GM21515 (cell line): Measurements from ENCODE around the gene NCK2.
A peak's percentile ranks its signal among the peaks of the same experiment; 100 is the strongest.

Experiments
- ATAC-seq: cut with Tn5 transposase; IDR thresholded peaks from one replicate; pipeline ENCODE4 v1.9.1; 2021; ENCODE audit not compliant: unreplicated experiment

The NCK2 gene

GRCh38 chr2:105843476-105844374 lies 99.0 kb downstream of the NCK2 start:
- no peak for ATAC-seq

- ATAC-seq, result no peak
Measured at GRCh38 chr2:105845976-105846375, 101.3 kb downstream of the NCK2 start.

GRCh38 chr2:105847056-105847455 lies 102.3 kb downstream of the NCK2 start:
- ATAC-seq, result no peak

GRCh38 chr2:105848367-105848766 lies 103.7 kb downstream of the NCK2 start:
- ATAC-seq, result no peak

- no peak for ATAC-seq
Measured at GRCh38 chr2:105849431-105850179, 104.9 kb downstream of the NCK2 start.

- no peak for ATAC-seq
Measured at GRCh38 chr2:105852066-105852465, 107.4 kb downstream of the NCK2 start.

- no peak for ATAC-seq
Measured at GRCh38 chr2:105853354-105854088, 108.8 kb downstream of the NCK2 start.

- ATAC-seq, result no peak
Measured at GRCh38 chr2:105854972-105855371, 110.3 kb downstream of the NCK2 start.

GRCh38 chr2:105856581-105856980 lies 111.9 kb downstream of the NCK2 start:
- ATAC-seq, result no peak

GRCh38 chr2:105857076-105857740 lies 112.5 kb downstream of the NCK2 start:
- ATAC-seq, result no peak

GRCh38 chr2:105858868-105859693 lies 114.4 kb downstream of the NCK2 start:
- peak; percentile 51 for ATAC-seq

- no peak for ATAC-seq
Measured at GRCh38 chr2:105859694-105859951, 114.9 kb downstream of the NCK2 start.

GRCh38 chr2:105860567-105860966 lies 115.9 kb downstream of the NCK2 start:
- no peak for ATAC-seq

- ATAC-seq, result no peak
Measured at GRCh38 chr2:105861200-105861599, 116.5 kb downstream of the NCK2 start.

- ATAC-seq, result no peak
Measured at GRCh38 chr2:105862843-105863242, 118.1 kb downstream of the NCK2 start.

GRCh38 chr2:105864262-105864661 lies 119.5 kb downstream of the NCK2 start:
- ATAC-seq, result no peak

GRCh38 chr2:105865222-105865913 lies 120.7 kb downstream of the NCK2 start:
- no peak for ATAC-seq

- ATAC-seq, result no peak
Measured at GRCh38 chr2:105866216-105867185, 121.8 kb downstream of the NCK2 start.

GRCh38 chr2:105867587-105867986 lies 122.9 kb downstream of the NCK2 start:
- ATAC-seq, result no peak
